GM21390 (cell line): ENCODE results near the gene ABCG1.

Experiments
- ATAC-seq: cut with Tn5 transposase; IDR thresholded peaks from one replicate; pipeline ENCODE4 v1.9.1; 2021; ENCODE audit not compliant: unreplicated experiment

ABCG1 gene

DNA sequence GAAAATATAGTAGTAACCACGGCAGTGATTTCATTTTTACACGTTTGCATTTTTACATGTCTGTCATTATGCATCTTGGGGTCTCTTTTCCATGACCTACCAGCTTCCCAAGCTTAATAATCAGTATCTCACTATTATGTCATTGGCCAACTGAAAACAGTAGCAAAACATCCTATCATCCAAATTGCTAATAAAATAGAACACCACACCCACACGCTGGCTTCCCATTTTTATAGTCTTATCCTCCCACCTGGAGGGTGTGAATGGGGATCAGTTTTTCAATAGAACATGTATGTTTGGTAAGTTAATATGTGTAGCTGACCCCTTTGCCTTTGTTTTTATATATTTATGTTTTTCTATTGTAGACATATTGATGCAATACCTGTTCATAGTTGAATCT lies 84.5 kb downstream of the ABCG1 start:
- no peak for ATAC-seq

DNA sequence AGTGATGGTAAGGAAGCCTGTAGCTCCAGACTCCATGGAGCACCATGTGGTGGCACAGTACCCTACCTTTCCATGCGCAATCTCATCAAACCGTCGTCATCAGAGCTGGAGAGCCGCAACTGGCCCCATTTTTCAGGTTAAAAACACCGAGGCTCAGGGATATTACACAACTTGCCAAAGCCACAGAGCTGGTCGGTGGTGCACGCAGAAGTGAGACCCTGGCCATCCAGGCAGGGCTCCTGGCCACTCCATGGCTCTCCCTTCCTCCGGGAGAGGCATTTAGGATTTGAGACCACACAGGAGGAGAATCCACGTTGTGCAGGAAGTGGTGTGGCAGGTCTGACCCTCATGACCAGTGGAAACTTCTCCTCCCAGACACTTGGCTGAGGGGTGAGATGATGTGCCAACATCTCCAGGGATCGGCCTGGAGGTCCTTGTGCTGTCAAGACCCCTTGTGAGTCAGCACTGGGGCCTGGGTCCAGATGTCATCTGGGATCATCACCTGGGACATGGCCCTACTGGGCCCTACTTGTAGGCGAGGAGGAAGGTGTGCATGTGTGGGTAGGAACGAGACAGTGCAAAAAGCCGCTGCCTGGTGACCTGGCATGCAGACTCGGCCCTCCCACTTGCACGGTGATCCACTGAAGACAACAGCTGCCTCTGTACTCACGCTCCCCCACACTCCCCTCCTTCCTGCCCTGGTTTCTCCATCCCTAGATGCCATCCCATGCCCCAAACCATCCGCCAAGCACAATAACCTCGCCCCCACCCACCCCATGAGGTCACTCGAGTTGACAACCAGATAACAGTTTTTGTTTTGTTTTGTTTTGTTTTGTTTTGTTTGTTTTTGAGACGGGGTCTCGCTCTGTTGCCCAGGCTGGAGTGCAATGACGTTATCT lies 85.9 kb downstream of the ABCG1 start:
- ATAC-seq = no peak

DNA sequence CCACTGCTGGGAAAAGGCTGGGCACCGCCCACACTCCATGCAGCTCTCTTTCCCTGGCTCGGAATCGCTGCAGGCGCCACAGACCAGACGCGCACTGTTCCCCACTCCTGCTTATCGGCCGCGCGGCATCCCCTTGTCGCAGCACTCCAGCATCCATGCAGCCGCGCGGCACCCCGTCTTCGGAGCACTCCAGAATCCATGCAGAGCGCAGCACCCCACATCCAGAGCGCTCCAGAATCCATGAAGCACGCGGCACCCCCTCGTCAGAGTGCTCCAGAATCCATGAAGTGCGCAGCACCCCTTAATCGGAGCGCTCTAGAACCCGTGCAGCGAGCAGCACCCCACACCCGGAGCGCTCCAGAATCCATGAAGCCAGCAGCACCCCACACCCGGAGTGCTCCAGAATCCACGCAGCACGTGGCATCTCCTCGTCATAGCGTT lies 86.8 kb downstream of the ABCG1 start:
- ATAC-seq = no peak

DNA sequence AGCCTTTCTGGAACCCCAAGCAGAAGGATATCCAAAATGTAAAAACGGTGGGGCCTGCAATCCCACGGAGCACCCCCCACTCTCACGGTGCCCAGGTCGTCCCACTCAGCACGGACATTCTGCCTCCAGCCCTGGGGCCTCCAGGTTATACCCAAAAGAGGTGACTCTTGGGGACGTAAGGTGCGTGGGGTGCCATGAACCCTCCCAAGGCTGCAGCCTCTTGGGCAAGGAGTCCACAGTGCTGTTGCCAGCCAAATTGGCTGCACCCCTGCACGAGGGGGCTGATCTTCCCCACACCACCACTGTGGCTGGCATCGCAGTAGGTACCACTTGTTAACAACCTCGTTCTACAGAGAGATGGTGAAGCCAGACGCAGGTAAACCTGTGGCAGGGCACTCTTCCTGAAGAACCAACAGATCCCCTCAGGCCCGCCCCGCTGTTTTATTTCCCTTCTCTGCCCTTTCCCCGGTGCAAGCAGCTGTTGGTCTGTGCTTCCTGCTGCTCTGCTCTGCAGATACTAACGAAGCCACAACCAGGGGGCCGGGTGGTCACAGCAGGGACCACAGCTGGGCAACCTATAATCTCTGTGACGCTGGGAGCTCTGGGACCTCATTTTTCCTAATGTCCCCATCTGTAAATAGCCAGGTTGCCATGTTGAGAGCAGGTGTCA lies 87.6 kb downstream of the ABCG1 start:
- ATAC-seq = no peak

DNA sequence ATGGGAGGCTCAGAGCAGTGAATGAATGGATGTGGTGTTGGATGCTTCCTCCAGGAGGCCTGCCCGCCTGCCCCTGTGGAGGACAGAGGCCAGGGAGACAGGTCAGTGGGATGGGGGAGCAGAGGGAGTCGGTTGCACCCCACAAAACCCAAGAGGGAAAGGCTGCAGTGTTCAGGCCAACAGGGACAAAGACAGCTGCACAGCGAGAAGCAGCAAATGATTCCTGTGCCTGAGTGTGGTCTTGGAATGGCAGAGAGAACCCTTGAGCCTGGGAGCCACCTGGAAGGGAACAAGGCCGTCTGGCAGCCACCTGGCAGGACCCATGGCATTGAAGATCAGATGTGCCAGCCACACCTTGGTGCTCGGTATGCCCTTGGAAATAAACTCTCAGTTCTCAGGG lies 88.2 kb downstream of the ABCG1 start:
- ATAC-seq = no peak

DNA sequence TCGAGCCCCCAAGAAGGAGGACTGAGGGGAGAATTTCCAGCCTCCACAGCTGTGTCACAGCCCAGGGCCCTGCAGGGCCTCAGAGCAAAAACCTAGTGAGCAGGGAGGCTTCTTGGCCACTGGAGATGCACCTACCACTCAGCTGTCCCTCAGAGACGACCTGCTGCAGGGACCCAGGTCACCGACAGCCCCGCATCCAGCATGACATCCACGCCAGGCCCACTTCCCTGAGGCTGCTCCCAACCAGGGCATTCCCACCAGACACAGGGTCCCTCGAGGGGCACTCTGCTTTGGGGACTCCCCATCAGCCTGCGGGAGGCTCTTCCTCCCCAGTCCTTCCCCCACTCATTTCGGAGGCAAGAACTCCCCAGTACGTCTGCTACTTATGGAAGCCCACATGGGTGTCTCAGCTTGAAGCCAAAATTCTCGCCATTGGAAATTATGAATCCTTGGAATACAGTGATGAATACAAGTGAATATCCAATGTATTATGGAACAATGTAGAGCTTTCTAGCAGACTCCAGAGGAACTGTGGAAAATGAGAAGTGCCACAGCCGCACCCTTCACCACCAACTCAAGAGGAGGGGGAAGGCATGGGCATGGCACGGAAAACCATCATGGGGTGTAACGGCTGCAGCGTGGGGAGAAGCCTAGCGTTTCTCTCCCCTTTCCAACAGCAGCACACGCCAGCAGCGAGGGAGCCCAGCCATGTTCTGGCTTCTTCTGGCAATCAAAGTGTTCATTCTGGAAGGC lies 89.4 kb downstream of the ABCG1 start:
- ATAC-seq = no peak

DNA sequence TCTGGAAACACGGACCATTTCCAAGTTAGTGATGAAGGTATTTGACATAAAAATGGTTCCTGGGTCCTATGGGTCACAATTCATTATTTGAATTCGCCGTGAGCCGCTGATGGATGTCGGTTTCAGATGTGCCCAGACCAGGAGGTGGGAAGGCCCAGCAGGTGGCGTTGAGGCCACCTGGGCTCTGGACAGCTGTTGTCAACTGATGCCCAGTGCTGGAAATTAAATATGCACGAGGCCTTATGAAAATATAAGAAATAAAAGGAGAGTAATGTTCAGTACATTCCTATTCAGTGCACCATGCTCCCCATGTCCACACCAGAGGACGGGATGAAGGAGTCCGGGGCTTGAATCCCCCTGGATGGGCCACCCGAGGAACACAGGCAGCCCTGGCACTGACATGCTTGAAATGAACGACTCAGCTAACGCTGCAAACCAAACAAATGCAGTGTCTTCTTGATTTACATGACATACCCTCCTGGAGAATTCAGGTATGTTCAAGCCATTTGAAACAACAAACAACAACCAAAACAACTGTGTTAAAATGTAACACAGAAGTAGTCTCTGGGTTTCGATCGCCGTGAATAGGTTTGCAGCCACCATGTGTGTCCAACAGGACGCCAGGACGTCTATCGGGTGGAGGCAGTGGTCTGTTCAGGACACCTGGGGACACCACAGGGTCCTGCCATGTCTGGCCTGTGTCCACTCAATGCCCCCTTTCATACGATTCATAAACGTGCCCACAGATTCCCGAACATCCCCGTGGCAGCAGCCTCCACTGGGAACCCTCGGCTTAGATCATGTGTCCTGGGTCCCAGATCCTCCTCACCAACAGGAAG lies 90.2 kb downstream of the ABCG1 start:
- ATAC-seq = no peak

DNA sequence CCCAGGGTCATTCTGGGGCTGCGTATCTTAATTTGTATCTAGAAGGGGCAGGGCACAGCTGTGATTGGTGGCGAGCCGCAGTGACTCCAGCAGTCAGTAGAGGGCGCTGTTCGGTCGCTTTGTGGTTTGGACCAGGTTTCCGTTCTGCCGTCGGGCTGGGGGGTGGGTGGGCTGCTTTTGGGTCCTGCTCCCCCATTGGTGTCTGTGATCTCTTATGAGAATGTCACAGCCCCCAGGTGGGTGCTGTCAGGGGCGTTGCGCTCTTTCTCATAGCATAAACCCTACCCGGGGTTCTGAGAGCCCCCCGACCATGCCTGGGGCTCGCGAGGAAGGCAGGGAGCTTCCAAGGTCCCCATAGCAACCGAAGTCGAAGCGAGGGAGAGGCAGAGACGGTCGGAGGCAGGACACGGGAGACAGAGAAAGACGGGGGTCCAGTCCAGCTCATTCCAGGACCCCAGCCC lies 90.8 kb downstream of the ABCG1 start:
- ATAC-seq = no peak

DNA sequence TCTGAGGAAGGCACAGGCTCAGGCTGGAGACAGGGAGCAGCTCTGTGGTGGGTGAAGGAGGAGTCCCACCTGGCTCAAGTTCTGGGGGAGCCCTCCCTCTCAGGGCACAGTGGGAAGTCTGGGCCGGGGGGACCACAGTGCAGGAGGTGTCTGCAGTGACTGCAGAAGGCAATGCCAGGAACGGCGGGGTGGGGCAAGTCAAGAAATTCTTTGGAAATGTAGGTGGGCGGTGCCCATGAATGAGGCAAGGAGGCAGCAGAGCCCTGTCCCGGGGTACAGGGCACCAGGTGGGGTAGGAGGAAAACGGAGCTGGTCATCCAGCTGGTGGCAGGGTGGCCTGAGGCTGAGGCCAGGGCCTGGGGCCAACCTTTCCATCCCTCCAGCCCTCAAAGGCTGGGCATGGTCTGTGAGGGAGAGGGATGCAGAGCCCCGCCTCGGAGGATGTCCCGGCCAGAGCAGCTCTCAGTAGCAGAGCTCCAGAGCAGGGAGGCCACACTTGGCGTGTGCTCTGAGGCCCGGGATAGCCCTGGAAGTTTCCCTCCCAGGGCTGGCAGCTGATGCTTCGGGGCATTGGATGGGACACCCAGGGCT lies 91.6 kb downstream of the ABCG1 start:
- no peak for ATAC-seq

DNA sequence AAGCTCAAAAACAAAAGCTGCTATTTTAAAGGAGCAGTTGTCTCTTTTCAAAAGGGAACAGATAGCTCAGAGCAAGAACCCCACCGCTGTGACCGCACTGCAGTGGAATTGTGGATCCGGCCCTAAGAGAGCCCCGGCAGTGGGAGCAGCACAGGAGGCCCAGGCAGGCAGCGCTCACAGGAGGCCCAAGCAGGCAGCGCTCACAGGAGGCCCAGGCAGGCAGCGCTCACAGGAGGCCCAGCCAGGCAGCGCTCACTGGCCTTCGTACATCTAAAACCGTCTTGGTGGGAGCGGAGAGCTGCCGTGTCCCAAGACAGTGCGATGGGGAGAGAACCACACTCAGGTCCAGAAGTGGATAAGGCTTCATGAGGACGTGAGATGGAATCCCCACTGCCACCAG lies 92.2 kb downstream of the ABCG1 start:
- no peak for ATAC-seq

DNA sequence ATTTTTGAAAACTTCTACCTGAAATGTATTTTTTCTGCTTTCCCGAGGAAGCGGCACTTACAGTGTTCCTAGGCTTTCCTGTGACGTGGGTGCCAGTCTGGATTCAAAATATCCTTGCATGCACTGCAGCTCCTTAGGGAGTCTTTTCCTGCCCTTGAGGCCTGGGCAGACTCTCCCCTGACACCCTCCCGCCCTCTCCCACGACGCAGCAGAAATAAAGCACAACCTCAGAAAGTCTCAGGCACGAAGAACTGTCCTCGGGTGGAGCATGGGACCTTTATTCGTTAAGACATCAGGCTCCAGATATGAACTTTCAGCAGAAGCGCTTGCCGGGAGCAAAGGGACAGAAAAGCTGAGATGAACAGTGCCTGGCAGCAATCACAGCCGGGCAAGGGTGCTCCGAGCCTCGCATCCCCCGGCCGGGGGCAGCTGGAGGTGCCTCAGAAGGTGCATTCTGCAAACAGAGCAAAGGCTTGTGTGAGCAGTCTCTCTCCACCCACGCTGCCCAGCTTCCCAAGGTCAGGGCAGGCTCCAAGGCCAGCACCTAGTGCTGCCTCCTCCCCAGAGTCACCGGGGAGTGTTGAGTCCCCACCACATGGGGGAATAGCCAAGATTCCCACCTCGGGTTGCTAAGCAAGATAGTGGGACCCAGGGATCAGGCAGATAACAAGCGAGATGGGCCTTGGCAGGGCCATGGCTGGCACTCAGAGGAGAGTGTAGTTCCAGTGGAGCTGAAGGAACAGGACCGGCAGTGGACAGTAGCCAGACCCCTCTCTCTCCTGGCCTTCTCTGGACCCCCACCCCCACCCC lies 93.1 kb downstream of the ABCG1 start:
- ATAC-seq = no peak

DNA sequence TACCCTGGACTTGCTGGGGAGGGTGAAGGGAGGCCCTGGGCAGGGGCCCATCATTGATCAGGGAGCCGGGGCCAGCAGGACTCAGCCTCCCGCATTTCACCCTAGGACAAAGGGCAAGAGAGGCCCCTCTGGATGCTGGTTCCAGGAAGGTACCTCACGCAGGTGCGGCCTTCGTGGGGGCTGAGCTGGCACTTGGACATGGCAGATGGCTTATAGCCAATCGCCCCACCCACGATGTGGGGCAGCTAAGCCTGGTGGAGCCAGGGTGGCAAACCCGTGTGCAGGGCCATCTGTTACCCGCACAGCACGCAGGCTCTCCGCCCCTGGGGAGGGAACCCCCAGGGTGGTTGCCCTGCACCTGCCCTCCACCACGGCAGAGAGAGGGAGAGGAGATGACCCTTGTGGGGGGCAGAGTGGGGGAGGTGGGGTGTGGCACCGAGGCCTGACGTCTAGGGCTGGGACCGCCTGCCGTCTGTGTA lies 93.7 kb downstream of the ABCG1 start:
- ATAC-seq = no peak

DNA sequence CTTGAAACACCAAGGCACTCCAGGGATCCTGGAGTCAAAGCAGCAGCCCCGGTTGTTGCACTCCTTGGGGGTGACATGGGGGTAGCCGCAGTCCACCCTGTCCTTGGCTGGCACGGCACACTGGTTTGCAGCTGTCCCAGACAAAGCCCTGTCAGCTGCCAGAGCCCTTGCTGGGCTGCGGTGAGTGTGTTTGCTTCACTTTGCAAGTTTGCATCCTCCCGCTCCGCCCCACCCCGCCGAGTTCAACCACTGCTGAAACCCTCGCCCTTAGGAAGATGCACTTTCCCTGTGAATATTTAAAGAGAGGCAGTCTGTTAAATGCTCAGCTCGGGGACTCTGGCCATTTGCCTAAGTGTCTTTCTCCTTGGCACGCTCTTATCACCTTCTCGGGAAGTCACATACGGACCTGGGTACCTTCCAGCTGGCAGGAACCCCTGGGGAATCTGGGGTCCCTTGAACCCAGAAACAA lies 94.6 kb downstream of the ABCG1 start:
- ATAC-seq = no peak

DNA sequence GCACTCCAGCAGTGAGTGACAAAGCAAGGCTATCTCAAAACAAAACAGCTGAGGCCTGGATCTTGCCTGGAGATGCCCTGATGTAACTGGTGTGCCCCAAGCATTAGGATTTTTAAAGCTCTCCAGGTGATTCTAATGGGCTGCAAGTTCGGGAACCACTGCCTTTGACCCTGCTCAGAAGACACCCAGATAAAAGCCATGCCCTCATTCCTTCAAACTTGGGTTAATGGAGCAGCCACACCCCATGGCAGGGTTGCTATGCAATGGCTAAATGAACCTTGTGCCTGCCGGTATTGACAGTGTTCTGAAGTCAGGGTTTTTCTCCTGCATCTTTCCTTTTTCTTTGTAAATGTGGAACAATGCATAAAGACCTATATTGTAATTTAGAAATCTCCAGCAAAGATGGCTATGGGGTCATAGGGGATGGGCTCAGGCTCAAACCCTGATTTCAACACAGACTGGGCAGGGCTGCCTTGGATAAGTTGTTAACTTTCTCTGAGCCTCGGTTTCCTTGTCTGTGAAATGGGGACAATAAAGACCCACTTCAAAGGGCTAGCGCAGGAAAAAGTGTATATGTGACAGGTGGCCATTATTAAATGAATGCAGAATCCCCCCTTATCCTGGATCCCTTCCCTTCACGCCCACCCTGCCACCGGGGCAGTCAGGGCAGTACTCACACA lies 95.8 kb downstream of the ABCG1 start:
- no peak for ATAC-seq

DNA sequence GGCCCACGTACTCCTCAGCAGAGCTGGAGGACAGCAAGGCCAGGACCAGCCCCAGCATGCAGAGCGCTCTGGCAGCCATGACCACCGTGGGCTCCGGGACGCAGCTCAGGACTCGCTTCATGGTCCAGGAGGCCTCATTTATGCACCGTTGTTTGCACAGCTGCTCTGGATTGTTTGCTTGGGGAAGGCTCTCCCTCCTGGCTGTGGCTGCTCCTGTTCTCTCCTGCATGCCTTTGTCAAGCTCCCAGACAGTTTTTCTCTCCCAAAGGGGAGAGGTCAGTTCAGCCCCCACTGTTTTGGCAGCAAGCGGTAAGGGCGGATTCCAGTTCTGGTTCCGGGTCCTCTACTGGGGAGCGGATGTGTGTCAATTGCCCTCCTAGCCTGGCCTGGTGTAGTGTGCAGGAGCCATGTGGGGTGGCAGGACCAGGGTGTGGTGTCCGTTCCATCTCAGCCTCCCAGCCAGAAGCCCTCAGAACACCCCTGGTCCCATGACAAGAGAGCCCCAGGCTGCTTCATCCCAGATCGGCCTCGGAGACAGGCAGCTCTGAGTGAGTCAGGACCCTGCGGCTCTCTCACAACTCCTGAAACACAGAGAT lies 96.5 kb downstream of the ABCG1 start, which contains the start of gene TFF3:
Gene TFF3 (minus strand): TSS at position 114 of the 596 bp plus-strand sequence. CDS start 35 bp downstream, at position 79.
- no peak for ATAC-seq

DNA sequence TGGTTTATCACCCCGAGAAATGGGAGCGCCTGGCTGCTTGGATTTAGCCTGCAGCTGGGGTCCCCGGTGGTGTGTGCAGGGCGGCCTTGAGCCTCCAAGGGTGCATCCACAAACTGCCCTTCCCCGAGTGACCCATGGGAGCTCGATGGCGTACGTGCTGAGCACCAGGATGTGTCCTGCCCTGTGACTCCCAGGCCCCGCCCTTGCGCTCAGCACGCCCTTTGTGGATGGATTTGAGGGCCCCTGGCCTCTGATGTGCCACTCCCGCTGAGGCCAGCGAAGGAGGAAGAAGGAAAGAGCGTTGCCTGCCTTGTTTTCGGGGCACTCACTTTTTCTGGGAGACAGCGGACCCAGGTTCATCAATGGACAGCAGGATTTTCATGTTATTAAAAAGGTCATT lies 98.0 kb downstream of the ABCG1 start:
- ATAC-seq = no peak

DNA sequence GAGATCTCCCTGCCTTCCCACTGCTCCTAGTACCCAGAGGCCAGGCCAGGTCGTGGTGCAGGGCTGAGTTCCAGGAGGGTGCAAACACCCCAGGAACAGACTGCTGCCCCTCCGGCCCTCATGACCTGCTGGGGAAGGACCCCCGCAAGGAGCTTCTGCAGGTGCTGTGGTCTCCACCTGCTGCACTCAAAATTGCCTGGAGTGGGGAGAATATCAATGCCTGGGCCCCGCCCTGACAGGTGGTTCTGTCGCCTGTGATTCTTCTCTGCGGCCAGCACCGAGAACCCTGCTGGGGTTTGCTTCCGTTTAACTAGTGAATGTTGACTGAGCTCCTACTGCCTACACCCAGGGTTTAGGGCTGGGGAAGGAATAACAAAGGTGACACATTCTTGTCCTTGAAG lies 98.4 kb downstream of the ABCG1 start:
- no peak for ATAC-seq
